GM18499 (cell line): ENCODE measurements around the gene SYS1.

Experiments used
- ATAC-seq: cut with Tn5 transposase; IDR thresholded peaks from one replicate; pipeline ENCODE4 v1.9.1; 2021; ENCODE audit warnings: moderate number of reproducible peaks; ENCODE audit not compliant: insufficient read depth, unreplicated experiment

The SYS1 gene

GRCh38 chr20:45354423-45355208 is 8.3 kb upstream of the SYS1 start:
- no peak for ATAC-seq

- ATAC-seq, result no peak
Measured at GRCh38 chr20:45355209-45356084, 7.5 kb upstream of the SYS1 start.

GRCh38 chr20:45358282-45359068 is 4.5 kb upstream of the SYS1 start:
- no peak for ATAC-seq

DNA sequence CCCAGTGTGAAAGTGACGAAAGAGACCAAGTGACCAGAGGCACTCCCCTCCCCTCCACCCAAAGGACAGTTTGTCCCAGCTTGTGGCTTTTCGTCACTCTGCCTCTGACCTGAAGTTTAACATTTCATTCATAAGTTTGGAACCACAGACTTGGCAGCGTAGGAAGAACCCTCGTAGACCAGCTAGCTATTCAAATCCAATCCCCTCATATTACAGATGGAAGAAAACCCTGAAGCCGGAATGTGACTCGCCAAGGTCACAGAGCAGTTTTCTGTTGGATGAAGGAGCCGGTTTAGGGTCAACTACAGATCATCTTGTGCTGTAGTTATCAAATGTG is 3.9 kb upstream of the SYS1 start:
- ATAC-seq, result no peak

- no peak for ATAC-seq
Measured at GRCh38 chr20:45359406-45360148, 3.4 kb upstream of the SYS1 start.

- ATAC-seq, result no peak
Measured at GRCh38 chr20:45361793-45362192, 1.2 kb upstream of the SYS1 start.

- no peak for ATAC-seq
Measured at GRCh38 chr20:45363611-45364492, 896 bp downstream of the SYS1 start.

DNA sequence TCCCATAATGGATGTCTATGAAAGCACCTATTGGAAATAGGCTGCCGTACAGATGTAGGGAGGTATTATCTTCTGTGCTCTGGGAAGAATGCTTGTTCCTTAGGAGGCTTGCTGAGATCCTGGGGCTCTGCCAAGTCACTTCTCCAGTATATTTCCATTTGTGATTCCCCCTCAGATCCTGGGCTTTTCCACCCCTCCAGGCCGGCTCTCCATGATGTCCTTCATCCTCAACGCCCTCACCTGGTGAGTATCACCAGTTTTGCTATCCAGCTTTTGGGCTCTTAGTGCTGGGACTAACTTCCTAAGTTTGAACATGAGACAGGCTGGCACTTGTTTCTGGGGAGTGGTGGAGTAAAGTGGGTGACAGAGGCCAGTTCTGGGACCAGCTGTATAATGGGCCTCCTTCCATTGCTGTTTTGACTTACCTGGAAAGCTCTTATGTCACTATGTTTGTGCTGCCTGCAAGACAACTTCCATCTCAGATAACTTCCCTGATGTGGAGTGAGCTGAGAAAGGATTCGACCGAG is 2.6 kb downstream of the SYS1 start:
- no peak for ATAC-seq

GRCh38 chr20:45366192-45366591 is 3.2 kb downstream of the SYS1 start:
- no peak for ATAC-seq

DNA sequence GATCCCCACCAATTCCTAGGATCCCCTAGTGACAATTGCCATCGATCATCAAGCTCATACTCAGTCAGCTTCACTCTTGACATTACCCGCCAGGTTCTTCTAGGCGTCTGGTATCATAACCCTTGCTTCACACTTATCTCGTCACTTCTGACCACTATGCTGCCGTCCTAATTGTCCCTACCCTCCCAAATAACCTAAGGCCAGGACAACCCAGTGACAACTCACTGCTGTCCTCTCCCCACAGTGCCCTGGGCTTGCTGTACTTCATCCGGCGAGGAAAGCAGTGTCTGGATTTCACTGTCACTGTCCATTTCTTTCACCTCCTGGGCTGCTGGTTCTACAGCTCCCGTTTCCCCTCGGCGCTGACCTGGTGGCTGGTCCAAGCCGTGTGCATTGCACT is 3.7 kb downstream of the SYS1 start:
- no peak for ATAC-seq

- ATAC-seq, result no peak
Measured at GRCh38 chr20:45367126-45367525, 4.2 kb downstream of the SYS1 start.

DNA sequence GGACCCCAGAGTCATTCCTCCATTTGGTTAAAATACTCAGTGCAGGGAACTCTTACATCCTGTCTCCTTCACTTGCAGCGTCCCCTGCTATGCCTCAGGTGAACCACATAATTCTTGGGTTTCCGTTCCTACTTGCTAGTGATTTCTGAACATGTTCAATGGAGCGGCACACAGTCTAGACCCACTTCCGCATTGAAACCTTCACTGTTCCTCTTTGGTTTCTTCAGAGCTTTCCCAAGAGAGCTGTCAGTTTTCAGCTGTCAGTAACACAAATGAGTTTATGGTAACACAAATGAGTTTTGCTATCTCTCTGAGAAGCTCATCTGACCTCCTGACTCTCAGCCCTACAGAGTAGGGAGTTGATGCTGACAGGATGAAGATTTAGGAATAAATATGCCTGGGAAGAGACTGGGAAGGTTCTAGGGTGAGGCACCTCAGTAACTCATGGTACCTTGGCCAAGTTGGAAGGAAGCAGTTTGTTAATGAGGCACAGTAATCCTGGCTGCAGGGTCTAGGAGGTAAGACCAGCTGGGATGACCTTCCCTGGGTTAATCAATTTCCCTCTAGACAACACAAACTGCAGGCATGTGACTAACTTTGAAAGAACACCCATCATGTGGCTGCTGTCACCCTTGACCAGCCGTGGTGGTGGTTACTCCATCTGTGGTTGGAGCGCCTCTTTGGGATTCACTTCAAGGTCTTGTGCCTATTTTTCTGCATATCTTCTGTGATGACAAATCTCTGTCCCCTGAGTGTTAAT is 5.4 kb downstream of the SYS1 start:
- ATAC-seq, result peak; percentile 65

DNA sequence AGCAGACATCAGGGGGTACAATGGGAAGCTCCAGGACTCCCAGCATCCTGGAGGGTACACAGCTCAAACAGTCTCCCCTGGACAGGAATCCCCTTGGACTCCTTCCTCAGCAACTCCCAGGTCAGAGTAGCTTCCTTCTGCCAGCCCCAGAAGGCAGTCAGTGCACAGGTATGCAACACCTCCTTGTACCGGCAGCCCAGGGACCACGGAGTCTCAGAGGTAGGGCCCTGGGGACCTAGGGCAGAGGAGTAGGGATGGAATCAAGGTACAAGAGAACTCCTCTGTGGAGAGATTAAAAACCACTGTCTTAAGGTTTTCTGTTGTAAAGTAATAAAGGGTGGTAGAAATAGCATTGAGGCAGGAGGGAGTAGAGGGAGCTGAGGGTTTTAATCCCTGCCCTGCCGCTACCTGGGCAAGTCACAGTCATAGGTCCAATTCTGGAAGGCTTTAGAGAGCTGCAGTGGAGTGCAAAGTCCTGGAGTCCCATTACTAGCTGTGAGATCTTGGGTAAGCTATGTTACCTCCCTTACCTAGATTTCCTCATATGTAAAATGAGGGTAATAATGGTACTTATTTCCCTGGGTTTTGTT is 7.7 kb downstream of the SYS1 start:
- no peak for ATAC-seq

DNA sequence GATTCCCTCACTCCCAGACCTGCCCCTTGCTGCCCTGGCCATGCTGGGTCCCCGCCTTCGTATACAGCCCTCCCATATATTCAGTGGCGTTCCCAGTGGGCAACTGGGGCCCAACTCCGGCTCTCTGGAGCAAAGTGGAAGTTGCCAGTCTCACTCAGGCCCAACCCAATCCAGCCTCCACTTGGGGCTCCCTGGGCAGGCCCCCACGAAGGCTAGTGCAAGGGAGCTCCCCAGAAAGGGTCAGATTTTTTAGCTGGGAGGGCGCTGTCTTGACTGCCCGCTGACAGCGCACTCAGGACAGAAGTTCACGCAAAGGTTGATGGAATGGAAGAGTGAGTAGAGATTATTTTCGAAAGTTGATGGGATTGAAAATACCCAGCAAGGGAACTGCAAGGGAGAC is 9.3 kb downstream of the SYS1 start:
- no peak for ATAC-seq

DNA sequence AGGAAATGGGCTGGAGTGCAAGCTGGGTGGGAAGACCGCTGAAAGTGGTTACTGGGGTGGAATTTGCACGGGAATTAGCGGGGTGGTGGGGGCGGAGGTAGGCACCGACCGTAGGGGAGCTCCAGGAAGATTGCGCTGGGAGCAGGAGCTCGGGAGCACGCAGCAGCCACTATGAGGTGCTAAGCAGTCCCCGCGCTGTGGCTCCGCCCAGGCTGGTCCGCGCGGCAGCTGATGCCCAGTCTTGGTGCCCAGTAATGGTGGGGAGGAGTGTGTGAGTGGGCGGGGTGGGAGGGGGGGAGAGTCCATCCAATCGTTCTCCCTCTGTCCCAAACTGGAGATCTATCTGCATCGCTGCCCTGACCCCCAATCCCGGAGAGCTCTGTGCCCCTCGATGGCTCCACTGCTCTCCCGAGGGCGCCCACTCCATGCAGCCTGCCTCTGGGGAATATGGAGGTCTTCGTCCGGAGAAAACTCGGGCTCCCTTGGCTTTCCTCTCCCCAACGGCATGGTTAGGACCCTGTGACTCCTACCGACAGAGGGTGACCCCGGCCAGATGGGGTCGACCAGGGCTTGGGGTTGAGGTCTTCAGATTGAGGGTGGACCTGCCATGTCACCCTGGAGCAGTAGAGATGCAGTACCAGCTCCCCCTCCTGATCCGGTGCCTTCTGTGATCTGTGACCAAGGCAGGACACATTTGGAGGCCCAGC is 9.8 kb downstream of the SYS1 start:
- no peak for ATAC-seq

GRCh38 chr20:45373353-45374100 is 10.6 kb downstream of the SYS1 start:
- ATAC-seq, result no peak

DNA sequence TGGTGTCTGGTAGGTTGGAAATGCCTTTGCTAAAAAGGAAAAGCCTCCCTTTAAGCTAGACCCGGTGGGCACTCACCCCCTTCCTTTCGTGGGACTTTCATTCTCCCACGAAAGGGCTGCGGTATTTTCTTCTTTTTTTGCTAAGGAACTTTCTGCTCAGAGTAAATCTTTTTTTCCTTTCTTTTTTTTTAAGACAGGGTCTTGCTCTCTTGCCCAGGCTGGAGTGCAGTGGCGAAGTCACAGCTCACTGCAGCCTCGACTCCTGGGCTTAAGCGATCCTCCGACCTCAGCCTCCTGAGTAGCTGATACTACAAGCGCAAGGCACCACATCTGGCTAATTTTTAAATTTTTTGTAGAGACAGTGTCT is 11.1 kb downstream of the SYS1 start:
- ATAC-seq, result no peak
